K562 (cell line): ENCODE data around the gene TCF12. TPM values are rescaled to one million over a fixed set of nuclear protein-coding genes. Genes with fewer than 3 reads are reported as not detected.
A peak's percentile ranks its signal among the peaks of the same experiment; 100 is the strongest.

ENCODE experiments used
- BRD4 ChIP-seq: fragments of 200-600 bp; sonication (generic); IDR thresholded peaks from 2 replicates; pipeline ENCODE4 v1.6.1; 2017; ENCODE audit warnings: inconsistent platforms
- CBFB ChIP-seq: sonication (generic); formaldehyde crosslinking; IDR thresholded peaks from 2 replicates; pipeline ENCODE4 v1.4.0; 2020; ENCODE audit warnings: mild to moderate bottlenecking, missing genetic modification reagents
- CREB1 ChIP-seq, 2 experiments: sonication (generic) in 1 of 2; formaldehyde crosslinking in 1 of 2; IDR thresholded peaks; 2 replicates each; pipeline versions ENCODE4 v1.6.1 to v1.8.0; 2012 to 2022; ENCODE audit warnings: inconsistent platforms in 1 of 2, mild to moderate bottlenecking in 1 of 2, missing genetic modification reagents in 1 of 2, moderate library complexity in 1 of 2
- DNMT1 ChIP-seq: fragments of 450-650 bp; IDR thresholded peaks from 2 replicates; pipeline ENCODE4 v1.6.1; 2016; ENCODE audit warnings: antibody characterized with exemption, mild to moderate bottlenecking
- EWSR1 ChIP-seq: fragments of 450-650 bp; IDR thresholded peaks from 2 replicates; pipeline ENCODE4 v1.6.1; 2018; ENCODE audit warnings: borderline replicate concordance, mild to moderate bottlenecking, low read depth, moderate library complexity; ENCODE audit not compliant: partially characterized antibody
- GATA2 ChIP-seq: sonication (generic); formaldehyde crosslinking; IDR thresholded peaks from 2 replicates; pipeline ENCODE4 v1.4.0; 2020; ENCODE audit warnings: mild to moderate bottlenecking, missing genetic modification reagents
- HMG20A ChIP-seq: fragments of 450-650 bp; formaldehyde crosslinking; conservative IDR thresholded peaks from 2 replicates; pipeline ENCODE4 v1.4.0; 2020; ENCODE audit warnings: mild to moderate bottlenecking, mixed read lengths
- HOXB6 ChIP-seq: fragments of 250-450 bp; sonication (Bioruptor Pico); IDR thresholded peaks from 2 replicates; pipeline ENCODE4 v1.5.1; 2022; ENCODE audit warnings: mild to moderate bottlenecking, borderline replicate concordance
- NBN ChIP-seq: fragments of 450-650 bp; IDR thresholded peaks from 2 replicates; pipeline ENCODE4 v1.6.1; 2016; ENCODE audit warnings: low read depth, mild to moderate bottlenecking
- RAD21 ChIP-seq, 2 experiments: fragments of 250-450 bp in 1 of 2; fragments of 450-650 bp in 1 of 2; sonication (Bioruptor Pico) in 1 of 2; formaldehyde crosslinking in 1 of 2; IDR thresholded peaks in 1 of 2; conservative IDR thresholded peaks in 1 of 2; 2 replicates each; pipeline versions ENCODE4 v1.4.0 to v1.8.0; 2020 to 2022; ENCODE audit warnings: mild to moderate bottlenecking in 2 of 2, moderate library complexity in 1 of 2
- RBFOX2 ChIP-seq: fragments of 200-400 bp; formaldehyde crosslinking; IDR thresholded peaks from 2 replicates; pipeline ENCODE4 v1.6.1; 2017; ENCODE audit warnings: low read depth, mild to moderate bottlenecking, low read length, moderate library complexity
- ZBED1 ChIP-seq: IDR thresholded peaks from 2 replicates; pipeline ENCODE4 v1.6.1; 2014
- ZBTB8A ChIP-seq: fragments of 450-650 bp; IDR thresholded peaks from 2 replicates; pipeline ENCODE4 v1.6.1; 2018; ENCODE audit warnings: mild to moderate bottlenecking, moderate library complexity; ENCODE audit not compliant: partially characterized antibody
- ZNF561 ChIP-seq: fragments of 450-650 bp; formaldehyde crosslinking; conservative IDR thresholded peaks from 2 replicates; pipeline ENCODE4 v1.4.0; 2020; ENCODE audit warnings: mild to moderate bottlenecking, moderate library complexity
- polyA plus RNA-seq, 8 experiments: library from polyadenylated mRNA; depleted of rRNA in 4 of 8; stranded (reverse) in 5 of 8; unstranded in 3 of 8; fragments of >200 nt; fragmentation: Nextera tagmentation in 2 of 8; fragmentation: Illumina TruSeq in 1 of 8; extraction: Ambion mirVana in 2 of 8; extraction: Trizol in 1 of 8; gene quantifications; 2 replicates each; pipeline versions ENCODE4 v1.2.1 to v1.2.3, GENCODE V29; 2011 to 2014; ENCODE audit warnings: inconsistent platforms in 1 of 8, missing spikeins in 1 of 8
- total RNA-seq, 7 experiments: library from RNA; depleted of rRNA in 6 of 7; stranded (reverse); fragments of >200 nt in 6 of 7; fragmentation: Illumina TruSeq in 2 of 7; extraction: Trizol in 2 of 7; gene quantifications; 2 replicates each; pipeline versions ENCODE4 v1.2.1 to v1.2.3, GENCODE V29; 2011 to 2021; ENCODE audit warnings: low replicate concordance in 1 of 7
- TF ChIP-seq, protein P1 (sequence below): fragments of 250-450 bp; sonication (Bioruptor Pico); IDR thresholded peaks from 2 replicates; pipeline ENCODE4 v1.4.0; 2020; ENCODE audit warnings: mild to moderate bottlenecking, moderate library complexity
- TF ChIP-seq, protein P2 (sequence below): sonication (generic); formaldehyde crosslinking; IDR thresholded peaks from 2 replicates; pipeline ENCODE4 v1.8.0; 2023; ENCODE audit warnings: missing genetic modification reagents, mild to moderate bottlenecking, borderline replicate concordance
- TF ChIP-seq, protein P3 (sequence below): sonication (generic); formaldehyde crosslinking; IDR thresholded peaks from 2 replicates; pipeline ENCODE4 v1.8.0; 2022; ENCODE audit warnings: mild to moderate bottlenecking, missing genetic modification reagents

The TCF12 gene
- total and polyA plus RNA-seq, 9 of the 15 experiments (the other 6 are each of a cell fraction or from before 2014, with no cell fraction given), result 10.5 to 132 (median 52.9) TPM

DNA sequence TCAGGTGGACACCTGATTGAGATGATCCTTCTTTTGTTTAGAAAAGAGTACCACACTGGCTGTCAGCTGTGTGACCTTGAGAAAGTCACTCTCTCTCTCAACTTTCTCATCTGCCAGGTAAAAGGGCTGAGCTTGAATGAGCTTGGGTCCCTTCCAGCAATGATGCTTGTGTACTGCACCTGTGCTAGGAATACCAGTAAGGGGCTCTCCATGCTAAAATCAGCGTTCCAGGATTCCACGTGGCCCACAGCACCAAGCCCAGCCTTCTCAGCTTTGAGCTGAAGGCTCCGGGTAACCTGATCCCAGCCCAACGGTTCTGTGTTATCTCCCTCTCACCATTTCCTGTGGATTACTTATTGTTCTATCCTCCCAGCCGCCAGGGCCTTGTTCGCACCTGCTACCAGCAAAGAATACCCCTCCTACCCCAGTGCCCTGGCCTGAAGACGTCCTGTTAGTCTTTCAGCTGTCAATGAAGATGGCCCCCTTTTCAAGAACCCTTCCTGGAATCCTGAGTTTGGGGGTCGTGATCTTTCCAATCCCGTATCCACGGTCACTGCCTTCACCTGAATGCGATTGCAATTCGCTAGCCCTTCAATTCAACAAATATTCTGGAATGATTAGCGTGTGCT, 403.6 kb downstream of the TCF12 start (continued):
- TF ChIP-seq RBFOX2 (no peak; the same call in 1 of the 2 replicates), NBN (peak; percentile 64; the same call in 1 of the 2 replicates), EWSR1 (no peak), HOXB6 (no peak), ZBTB8A (no peak), GATA2 (CRISPR knock-in tag) (peak; percentile 81), BRD4 (peak; percentile 26; the same call in 1 of the 2 replicates), RAD21 (CRISPR knock-in tag; conservative IDR thresholded peaks at IDR 0.05 in 1 of 2, IDR thresholded peaks at IDR 0.05 in 1 of 2) (peak in 1 of 2 experiments; percentile 19; a peak in 1 of 4 replicates), ZNF561 (CRISPR knock-in tag) (no peak), CREB1 (IDR thresholded peaks at IDR 0.05) (0 out of 2 replicates have a peak, but pooled peaks have one; percentile 15), CREB1 (CRISPR knock-in tag; IDR thresholded peaks at IDR 0.05) (no peak), ZBED1 (0 out of 2 replicates have a peak, but pooled peaks have one; percentile 24), CBFB (no peak), HMG20A (no peak), DNMT1 (no peak)
- TF ChIP-seq, protein P1, sequence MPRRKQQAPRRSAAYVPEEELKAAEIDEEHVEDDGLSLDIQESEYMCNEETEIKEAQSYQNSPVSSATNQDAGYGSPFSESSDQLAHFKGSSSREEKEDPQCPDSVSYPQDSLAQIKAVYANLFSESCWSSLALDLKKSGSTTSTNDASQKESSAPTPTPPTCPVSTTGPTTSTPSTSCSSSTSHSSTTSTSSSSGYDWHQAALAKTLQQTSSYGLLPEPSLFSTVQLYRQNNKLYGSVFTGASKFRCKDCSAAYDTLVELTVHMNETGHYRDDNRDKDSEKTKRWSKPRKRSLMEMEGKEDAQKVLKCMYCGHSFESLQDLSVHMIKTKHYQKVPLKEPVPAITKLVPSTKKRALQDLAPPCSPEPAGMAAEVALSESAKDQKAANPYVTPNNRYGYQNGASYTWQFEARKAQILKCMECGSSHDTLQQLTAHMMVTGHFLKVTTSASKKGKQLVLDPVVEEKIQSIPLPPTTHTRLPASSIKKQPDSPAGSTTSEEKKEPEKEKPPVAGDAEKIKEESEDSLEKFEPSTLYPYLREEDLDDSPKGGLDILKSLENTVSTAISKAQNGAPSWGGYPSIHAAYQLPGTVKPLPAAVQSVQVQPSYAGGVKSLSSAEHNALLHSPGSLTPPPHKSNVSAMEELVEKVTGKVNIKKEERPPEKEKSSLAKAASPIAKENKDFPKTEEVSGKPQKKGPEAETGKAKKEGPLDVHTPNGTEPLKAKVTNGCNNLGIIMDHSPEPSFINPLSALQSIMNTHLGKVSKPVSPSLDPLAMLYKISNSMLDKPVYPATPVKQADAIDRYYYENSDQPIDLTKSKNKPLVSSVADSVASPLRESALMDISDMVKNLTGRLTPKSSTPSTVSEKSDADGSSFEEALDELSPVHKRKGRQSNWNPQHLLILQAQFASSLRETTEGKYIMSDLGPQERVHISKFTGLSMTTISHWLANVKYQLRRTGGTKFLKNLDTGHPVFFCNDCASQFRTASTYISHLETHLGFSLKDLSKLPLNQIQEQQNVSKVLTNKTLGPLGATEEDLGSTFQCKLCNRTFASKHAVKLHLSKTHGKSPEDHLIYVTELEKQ, result no peak; the same call in 1 of the 2 replicates
- TF ChIP-seq, protein P2, sequence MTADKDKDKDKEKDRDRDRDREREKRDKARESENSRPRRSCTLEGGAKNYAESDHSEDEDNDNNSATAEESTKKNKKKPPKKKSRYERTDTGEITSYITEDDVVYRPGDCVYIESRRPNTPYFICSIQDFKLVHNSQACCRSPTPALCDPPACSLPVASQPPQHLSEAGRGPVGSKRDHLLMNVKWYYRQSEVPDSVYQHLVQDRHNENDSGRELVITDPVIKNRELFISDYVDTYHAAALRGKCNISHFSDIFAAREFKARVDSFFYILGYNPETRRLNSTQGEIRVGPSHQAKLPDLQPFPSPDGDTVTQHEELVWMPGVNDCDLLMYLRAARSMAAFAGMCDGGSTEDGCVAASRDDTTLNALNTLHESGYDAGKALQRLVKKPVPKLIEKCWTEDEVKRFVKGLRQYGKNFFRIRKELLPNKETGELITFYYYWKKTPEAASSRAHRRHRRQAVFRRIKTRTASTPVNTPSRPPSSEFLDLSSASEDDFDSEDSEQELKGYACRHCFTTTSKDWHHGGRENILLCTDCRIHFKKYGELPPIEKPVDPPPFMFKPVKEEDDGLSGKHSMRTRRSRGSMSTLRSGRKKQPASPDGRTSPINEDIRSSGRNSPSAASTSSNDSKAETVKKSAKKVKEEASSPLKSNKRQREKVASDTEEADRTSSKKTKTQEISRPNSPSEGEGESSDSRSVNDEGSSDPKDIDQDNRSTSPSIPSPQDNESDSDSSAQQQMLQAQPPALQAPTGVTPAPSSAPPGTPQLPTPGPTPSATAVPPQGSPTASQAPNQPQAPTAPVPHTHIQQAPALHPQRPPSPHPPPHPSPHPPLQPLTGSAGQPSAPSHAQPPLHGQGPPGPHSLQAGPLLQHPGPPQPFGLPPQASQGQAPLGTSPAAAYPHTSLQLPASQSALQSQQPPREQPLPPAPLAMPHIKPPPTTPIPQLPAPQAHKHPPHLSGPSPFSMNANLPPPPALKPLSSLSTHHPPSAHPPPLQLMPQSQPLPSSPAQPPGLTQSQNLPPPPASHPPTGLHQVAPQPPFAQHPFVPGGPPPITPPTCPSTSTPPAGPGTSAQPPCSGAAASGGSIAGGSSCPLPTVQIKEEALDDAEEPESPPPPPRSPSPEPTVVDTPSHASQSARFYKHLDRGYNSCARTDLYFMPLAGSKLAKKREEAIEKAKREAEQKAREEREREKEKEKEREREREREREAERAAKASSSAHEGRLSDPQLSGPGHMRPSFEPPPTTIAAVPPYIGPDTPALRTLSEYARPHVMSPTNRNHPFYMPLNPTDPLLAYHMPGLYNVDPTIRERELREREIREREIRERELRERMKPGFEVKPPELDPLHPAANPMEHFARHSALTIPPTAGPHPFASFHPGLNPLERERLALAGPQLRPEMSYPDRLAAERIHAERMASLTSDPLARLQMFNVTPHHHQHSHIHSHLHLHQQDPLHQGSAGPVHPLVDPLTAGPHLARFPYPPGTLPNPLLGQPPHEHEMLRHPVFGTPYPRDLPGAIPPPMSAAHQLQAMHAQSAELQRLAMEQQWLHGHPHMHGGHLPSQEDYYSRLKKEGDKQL (CRISPR knock-in tag), result no peak
- TF ChIP-seq, protein P3, sequence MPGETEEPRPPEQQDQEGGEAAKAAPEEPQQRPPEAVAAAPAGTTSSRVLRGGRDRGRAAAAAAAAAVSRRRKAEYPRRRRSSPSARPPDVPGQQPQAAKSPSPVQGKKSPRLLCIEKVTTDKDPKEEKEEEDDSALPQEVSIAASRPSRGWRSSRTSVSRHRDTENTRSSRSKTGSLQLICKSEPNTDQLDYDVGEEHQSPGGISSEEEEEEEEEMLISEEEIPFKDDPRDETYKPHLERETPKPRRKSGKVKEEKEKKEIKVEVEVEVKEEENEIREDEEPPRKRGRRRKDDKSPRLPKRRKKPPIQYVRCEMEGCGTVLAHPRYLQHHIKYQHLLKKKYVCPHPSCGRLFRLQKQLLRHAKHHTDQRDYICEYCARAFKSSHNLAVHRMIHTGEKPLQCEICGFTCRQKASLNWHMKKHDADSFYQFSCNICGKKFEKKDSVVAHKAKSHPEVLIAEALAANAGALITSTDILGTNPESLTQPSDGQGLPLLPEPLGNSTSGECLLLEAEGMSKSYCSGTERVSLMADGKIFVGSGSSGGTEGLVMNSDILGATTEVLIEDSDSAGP (CRISPR knock-in tag), result no peak
